LNCAP (cell line): ENCODE data around the gene TMA16.

Experiments
- CTCF ChIP-seq: fragments of 450-650 bp; IDR thresholded peaks from 2 replicates; pipeline ENCODE4 v1.5.1; 2017; ENCODE audit warnings: mild to moderate bottlenecking

Gene TMA16

GRCh38 chr4:163494360-163495241 lies at the start of gene TMA16:
TSS of gene TMA16 (plus strand) at chr4:163494690. CDS start at chr4:163494802, 112 bp downstream.
- TF ChIP-seq CTCF = no peak

GRCh38 chr4:163447481-163447880 lies 47.0 kb upstream of the TMA16 start:
- TF ChIP-seq CTCF = no peak

GRCh38 chr4:163448540-163449203 lies 45.8 kb upstream of the TMA16 start:
- TF ChIP-seq CTCF = no peak

- no peak for TF ChIP-seq CTCF
Measured at GRCh38 chr4:163462556-163462955, 31.9 kb upstream of the TMA16 start.

- no peak for TF ChIP-seq CTCF
Measured at GRCh38 chr4:163467082-163467770, 27.3 kb upstream of the TMA16 start.

GRCh38 chr4:163470391-163470790 lies 24.1 kb upstream of the TMA16 start:
- no peak for TF ChIP-seq CTCF

GRCh38 chr4:163473130-163473529 lies 21.4 kb upstream of the TMA16 start:
- no peak for TF ChIP-seq CTCF
